ENCODE measurements around the gene TACR1.
A peak's percentile ranks its signal among the peaks of the same experiment; 100 is the strongest.

The TACR1 gene

DNA sequence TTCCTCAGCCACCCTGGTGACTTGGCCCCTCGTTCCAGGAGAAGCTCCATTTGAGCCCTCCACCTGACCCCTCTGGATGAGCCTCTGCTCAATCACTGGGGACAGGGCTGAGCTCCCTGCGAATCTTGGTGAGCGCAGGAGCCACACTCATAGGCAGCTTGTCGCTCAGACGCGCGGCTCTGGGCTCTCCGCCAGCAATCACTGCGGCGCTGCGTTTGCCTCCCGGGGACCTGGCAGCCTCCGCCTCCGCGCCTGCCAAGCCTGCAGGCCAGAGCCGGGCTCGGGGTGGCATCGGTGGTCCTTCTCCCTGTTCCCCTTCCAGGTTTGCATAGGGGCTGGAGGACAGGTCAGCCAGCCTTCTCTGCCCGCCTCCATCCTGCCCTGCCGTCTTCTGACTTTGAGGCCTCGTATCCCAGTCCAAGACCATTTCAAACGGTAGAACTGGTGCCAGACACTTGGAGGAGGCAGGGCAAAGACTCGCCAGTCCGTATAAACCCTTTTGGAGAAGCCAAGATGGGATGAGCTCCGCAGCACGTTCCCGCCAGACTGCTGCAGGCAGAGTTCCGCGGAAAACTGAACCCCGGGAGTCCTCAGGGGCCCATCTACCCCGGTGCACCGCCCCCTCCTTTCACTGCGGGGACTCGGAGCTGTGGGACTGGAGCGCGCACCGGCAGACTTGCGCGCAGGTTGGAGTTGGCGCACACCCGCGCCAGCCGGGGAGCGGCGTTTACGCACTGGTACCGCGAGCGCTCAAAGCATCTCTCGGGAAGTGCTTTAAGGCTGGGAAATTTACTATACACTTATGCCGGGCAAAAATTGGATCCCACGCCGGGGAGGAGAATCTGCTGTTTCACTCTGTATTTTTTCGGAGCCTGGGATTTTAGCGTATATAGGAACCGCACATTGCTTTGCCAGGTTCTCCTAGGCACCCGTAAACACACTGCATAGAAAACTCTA, 1.1 kb upstream of the TACR1 start:
- Histone ChIP-seq H3K27ac (ENCODE audit: low read length) (no peak overlapping the region), H4K20me1 (ENCODE audit: insufficient read depth, low read length) (no peaks in the 10 kb centered on the region), H3K4me2 (ENCODE audit: low read depth, low read length) (peak overlapping the region; percentile 98), H3K79me2 (ENCODE audit: low read length) (no peaks in the 10 kb centered on the region), H3K9me2 (replicated peaks; ENCODE audit: insufficient read depth, low read length) (no peaks in the 10 kb centered on the region), H3K4me3 (ENCODE audit: low read length) (peak overlapping the region; percentile 56), H3K9me3 (replicated peaks; ENCODE audit: insufficient read depth, low read length) (no peaks in the 10 kb centered on the region), H3F3A (ENCODE audit: insufficient read depth, low read length) (no peaks in the 10 kb centered on the region), H2AFZ (ENCODE audit: low read length) (peak overlapping the region; percentile 81; the same call in 1 of the 2 replicates), H3K9ac (ENCODE audit: low read length) (no peak overlapping the region), H3K27me3 (replicated peaks; ENCODE audit: insufficient read depth, low read length) (no peaks in the 10 kb centered on the region), H3K36me3 (replicated peaks; ENCODE audit: insufficient read depth, low read length) (no peaks in the 10 kb centered on the region), H3K4me1 (ENCODE audit: low read length) (no peaks in the 10 kb centered on the region)
- no peak for DNase-seq
- TF ChIP-seq, protein P1, sequence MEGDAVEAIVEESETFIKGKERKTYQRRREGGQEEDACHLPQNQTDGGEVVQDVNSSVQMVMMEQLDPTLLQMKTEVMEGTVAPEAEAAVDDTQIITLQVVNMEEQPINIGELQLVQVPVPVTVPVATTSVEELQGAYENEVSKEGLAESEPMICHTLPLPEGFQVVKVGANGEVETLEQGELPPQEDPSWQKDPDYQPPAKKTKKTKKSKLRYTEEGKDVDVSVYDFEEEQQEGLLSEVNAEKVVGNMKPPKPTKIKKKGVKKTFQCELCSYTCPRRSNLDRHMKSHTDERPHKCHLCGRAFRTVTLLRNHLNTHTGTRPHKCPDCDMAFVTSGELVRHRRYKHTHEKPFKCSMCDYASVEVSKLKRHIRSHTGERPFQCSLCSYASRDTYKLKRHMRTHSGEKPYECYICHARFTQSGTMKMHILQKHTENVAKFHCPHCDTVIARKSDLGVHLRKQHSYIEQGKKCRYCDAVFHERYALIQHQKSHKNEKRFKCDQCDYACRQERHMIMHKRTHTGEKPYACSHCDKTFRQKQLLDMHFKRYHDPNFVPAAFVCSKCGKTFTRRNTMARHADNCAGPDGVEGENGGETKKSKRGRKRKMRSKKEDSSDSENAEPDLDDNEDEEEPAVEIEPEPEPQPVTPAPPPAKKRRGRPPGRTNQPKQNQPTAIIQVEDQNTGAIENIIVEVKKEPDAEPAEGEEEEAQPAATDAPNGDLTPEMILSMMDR (IDR thresholded peaks at IDR 0.05; ENCODE audit: low read length): no peak
- TF ChIP-seq EZH2 (optimal IDR thresholded peaks at IDR 0.05; ENCODE audit: low read depth, low read length): no peak
- TF ChIP-seq EZH2phosphoT487 (IDR thresholded peaks at IDR 0.05; ENCODE audit: low read length): no peak

DNA sequence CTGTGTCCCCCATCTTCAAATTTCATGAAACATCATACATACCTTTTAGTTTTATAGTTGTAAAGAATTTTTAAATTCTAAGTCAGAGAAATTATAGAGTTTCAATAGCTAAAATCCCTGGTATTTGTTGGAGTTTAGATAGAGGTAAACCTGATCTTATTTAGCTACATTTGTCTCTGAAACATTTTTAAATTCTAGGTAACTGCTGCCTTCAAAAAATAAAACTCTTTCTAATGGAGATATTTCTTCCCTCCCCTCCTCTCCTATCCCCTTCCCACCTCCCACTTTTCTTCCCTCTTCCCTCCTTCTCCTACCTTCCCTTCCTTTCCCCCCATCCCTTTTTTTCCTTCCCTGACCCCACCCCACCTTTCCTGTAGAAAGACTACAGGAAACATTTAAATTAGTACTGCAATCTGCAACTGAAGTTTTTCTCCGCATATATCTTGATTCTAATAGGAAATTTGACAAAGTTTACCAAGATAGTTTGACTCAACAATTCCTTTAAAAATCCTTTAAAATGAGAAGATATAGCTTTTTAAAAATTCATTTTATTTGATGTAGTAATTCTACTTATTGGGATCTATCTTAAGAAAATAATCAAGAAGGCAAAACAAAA, 4.1 kb downstream of the TACR1 start:
- H3K27me3 ChIP-seq (replicated peaks; ENCODE audit: insufficient read depth, low read length): no peaks in the 10 kb centered on the region
- no peak for DNase-seq
- H3K4me2 ChIP-seq (ENCODE audit: low read depth, low read length): no peak overlapping the region

DNA sequence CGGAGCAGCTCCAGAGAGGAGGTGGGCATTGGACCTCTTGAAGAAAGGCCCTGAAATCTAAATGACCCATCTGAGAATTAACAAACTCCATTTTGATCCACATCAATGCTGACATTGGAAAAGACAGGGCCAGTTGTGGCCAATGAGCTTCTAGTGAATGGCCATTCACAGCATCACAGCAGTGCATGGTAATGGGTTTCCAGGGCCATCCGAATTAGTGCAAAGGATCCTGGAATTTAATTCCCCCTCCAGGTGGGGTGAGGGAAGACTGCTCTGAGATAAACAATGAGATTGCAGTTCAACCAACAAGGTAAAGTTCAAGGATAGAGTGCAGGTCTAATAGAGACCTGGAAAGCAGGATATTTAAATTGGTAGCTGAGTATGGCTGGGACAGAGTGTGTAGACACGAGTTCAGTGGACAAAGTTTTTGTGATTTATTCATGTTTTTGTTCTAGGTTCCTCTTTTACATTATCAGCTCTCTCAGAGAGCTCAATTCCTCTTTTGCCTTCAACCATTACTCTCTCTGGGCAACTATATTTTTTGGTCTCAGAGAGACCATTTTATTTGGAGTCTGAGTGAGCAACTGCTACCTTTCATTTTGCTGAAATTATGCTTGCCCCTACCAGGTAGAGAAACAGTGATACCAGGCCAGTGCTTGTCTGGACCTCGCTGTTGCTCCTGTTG, 5.0 kb downstream of the TACR1 start:
- Histone ChIP-seq H3K27me3 (replicated peaks; ENCODE audit: insufficient read depth, low read length) (no peaks in the 10 kb centered on the region), H3K9me3 (replicated peaks; ENCODE audit: insufficient read depth, low read length) (no peaks in the 10 kb centered on the region), H3K27ac (ENCODE audit: low read length) (no peak overlapping the region), H3K4me2 (ENCODE audit: low read depth, low read length) (no peak overlapping the region), H2AFZ (ENCODE audit: low read length) (no peak overlapping the region), H3K9ac (ENCODE audit: low read length) (no peak overlapping the region), H3K4me1 (ENCODE audit: low read length) (no peaks in the 10 kb centered on the region), H3K4me3 (ENCODE audit: low read length) (no peak overlapping the region), H3F3A (ENCODE audit: insufficient read depth, low read length) (no peaks in the 10 kb centered on the region), H3K79me2 (ENCODE audit: low read length) (no peaks in the 10 kb centered on the region), H3K9me2 (replicated peaks; ENCODE audit: insufficient read depth, low read length) (no peaks in the 10 kb centered on the region), H3K36me3 (replicated peaks; ENCODE audit: insufficient read depth, low read length) (no peaks in the 10 kb centered on the region), H4K20me1 (ENCODE audit: insufficient read depth, low read length) (no peaks in the 10 kb centered on the region)
- TF ChIP-seq, protein P1 (IDR thresholded peaks at IDR 0.05; ENCODE audit: low read length): no peak
- DNase-seq: no peak

More for the DNA sequence above, 4.1 kb downstream of the TACR1 start:
- Histone ChIP-seq H3K4me3 (ENCODE audit: low read length) (no peak overlapping the region), H3K4me1 (ENCODE audit: low read length) (no peaks in the 10 kb centered on the region), H4K20me1 (ENCODE audit: insufficient read depth, low read length) (no peaks in the 10 kb centered on the region), H3K9me2 (replicated peaks; ENCODE audit: insufficient read depth, low read length) (no peaks in the 10 kb centered on the region), H3K36me3 (replicated peaks; ENCODE audit: insufficient read depth, low read length) (no peaks in the 10 kb centered on the region), H3K9ac (ENCODE audit: low read length) (no peak overlapping the region), H2AFZ (ENCODE audit: low read length) (no peak overlapping the region), H3K79me2 (ENCODE audit: low read length) (no peaks in the 10 kb centered on the region), H3K9me3 (replicated peaks; ENCODE audit: insufficient read depth, low read length) (no peaks in the 10 kb centered on the region), H3F3A (ENCODE audit: insufficient read depth, low read length) (no peaks in the 10 kb centered on the region), H3K27ac (ENCODE audit: low read length) (no peak overlapping the region)
- TF ChIP-seq, protein P1 (IDR thresholded peaks at IDR 0.05; ENCODE audit: low read length): no peak
- no peak for TF ChIP-seq EZH2phosphoT487 (IDR thresholded peaks at IDR 0.05; ENCODE audit: low read length)
- no peak for TF ChIP-seq EZH2 (optimal IDR thresholded peaks at IDR 0.05; ENCODE audit: low read depth, low read length)
